CD4-positive, alpha-beta T cell treated with Interleukin-2 at 100 ng/mL for 4 hours (primary cell): ENCODE measurements around the gene MOSPD3.
"Not testable (repeated sequence)": the region's sequence is repeated elsewhere in the genome, so short reads cannot be mapped to it uniquely, and the experiment has no call there.

ENCODE experiments used
- DNase-seq: peaks from one replicate; pipeline ENCODE4 v3.0.0-alpha.2; 2020; ENCODE audit warnings: low spot score

MOSPD3 gene

GRCh38 chr7:100626530-100627237, 14.3 kb downstream of the MOSPD3 start:
- DNase-seq = peak; percentile 91

- no peak for DNase-seq
These were observed 14.9 kb downstream of the MOSPD3 start for GRCh38 chr7:100627238-100627549.

- DNase-seq = peak; percentile 15
These were observed 16.9 kb downstream of the MOSPD3 start for GRCh38 chr7:100629117-100629716.

DNA sequence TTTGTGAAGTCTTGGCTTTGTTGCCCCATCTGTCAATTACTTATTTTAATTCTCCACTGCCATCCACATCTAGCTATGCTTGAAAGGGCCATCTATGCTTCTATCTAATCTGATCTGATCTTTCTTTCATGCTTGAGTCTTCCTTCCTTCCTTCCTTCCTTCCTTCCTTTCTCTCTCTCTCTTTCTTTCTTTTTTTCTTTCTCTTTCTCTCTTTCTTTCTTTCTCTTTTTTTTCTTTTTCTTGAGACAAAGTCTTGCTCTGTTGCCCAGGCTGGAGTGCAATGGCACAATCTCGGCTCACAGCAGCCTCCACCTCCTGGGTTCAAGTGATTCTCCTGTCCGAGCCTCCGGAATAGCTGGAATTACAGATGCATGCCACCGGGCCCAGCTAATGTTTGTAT, 17.7 kb downstream of the MOSPD3 start:
- DNase-seq = no peak

GRCh38 chr7:100632951-100633717, 20.8 kb downstream of the MOSPD3 start:
- peak; percentile 56 for DNase-seq

DNA sequence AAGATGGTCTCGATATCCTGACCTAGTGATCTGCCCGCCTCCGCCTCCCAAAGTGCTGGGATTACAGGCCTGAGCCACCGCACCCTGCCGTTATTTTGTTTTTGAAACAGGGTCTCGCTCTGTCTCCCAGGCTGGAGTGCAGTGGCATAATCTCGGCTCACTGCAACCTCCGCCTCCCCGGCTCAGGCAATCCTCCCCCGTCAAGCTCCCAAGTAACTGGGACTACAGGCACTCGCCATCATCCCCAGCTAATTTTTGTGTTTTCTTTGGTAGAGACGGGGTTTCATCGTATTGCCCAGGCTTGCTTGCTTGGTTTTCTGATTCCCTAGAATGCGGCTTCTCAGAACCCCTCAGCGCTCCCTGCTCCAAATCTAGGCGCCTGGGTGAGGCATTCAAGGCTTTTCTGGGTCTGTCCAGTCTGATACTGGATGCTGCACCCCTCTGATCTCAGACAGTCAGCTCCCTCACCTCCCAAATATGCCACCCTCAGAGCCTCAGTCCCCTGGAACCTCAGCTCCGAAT, 27.7 kb downstream of the MOSPD3 start:
- no peak for DNase-seq

GRCh38 chr7:100640517-100641440, 28.4 kb downstream of the MOSPD3 start:
- DNase-seq = no peak

- no peak for DNase-seq
These were observed 29.1 kb downstream of the MOSPD3 start, which contains the start of gene TFR2 for GRCh38 chr7:100641463-100641859. TSS of gene TFR2 (minus strand) at chr7:100641552. CDS start at chr7:100641509, 43 bp downstream.

DNA sequence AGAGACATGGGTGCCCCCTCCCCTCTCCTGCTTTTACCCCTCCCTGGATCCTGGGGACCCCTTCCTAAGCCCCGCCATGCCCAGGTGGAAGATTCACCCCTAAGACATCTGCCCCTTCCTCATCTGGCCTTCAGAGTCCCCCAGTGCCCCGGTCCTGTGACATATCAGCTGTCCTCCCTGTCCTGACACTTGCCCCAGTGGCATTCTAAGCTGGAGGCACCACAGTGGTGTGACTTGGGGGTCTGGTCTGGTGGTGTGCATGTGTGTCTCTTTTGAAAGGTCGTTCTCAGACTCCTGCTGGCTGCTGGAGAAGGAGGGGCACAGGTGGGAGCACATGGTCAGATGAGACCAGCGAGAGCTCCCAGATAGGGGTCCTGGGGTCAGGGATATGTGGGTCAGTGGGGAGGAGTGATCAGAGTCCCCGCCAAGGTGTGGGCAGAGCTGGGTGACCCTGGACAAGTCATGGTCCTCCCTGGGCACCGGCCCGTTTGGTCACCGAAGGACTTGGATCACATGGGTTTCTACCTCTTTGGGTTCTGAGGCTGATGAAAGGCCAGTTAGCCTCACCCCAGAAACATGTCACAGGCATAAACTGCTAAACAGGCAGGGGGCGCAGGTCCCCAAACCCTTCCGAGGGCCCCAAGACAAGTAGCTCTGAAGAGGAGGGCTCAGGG, 29.7 kb downstream of the MOSPD3 start:
- DNase-seq = no peak

DNA sequence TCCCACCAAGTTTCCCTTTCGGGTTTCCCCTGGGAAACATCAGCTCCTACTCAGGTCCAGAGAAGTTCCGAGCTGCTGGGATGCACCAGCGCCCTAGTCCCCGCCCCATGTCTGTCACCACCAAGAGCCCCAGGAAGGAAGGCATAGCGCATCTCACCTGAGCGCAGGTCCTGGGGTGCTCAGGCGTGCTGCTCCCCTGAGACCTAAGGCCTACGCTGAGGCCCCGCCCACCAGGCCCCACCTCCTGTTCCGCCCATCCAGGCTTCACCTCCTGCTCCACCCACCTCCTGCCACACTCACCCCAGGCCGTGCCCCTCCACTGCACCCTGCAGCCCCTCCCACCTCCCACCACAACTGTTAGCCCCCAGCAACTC, 30.2 kb downstream of the MOSPD3 start:
- peak; percentile 4 for DNase-seq

DNA sequence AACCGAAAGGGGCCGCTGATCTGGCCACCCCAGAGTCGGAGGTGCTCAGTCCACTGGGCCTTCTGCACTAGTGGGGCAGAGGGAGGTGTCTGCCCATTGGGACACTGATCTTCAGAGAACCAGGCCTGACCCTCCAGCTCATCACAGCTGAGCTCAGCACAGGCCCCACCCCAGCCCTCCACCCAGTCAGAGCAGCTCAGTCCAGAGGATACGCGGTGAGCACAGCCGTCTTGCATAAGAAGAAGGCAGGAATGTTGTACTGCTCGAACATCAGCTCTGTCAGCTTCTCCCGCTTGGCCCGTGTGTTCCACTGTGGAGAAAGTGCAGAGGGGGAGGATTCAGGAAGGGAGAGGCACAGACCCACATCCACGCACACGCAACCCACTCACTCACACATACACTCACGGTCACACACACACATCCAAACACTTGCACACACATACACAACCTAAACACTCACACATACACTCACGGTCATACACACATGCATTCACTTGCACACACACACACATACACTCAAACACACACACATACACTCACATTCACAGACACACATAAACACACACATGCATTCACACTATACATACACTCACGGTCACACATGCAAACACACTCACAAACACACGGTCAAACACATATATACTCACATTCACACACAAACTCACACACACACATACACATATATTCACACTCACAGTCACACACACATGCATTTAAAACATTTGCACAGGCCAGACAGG, 37.7 kb downstream of the MOSPD3 start:
- no peak for DNase-seq

GRCh38 chr7:100654908-100655831, 42.8 kb downstream of the MOSPD3 start:
- no peak for DNase-seq

- peak; percentile 45 for DNase-seq
These were observed 43.8 kb downstream of the MOSPD3 start, which contains the start of gene ACTL6B for GRCh38 chr7:100655908-100656674. TSS of gene ACTL6B (minus strand) at chr7:100656448. CDS start at chr7:100656354, 94 bp downstream.

DNA sequence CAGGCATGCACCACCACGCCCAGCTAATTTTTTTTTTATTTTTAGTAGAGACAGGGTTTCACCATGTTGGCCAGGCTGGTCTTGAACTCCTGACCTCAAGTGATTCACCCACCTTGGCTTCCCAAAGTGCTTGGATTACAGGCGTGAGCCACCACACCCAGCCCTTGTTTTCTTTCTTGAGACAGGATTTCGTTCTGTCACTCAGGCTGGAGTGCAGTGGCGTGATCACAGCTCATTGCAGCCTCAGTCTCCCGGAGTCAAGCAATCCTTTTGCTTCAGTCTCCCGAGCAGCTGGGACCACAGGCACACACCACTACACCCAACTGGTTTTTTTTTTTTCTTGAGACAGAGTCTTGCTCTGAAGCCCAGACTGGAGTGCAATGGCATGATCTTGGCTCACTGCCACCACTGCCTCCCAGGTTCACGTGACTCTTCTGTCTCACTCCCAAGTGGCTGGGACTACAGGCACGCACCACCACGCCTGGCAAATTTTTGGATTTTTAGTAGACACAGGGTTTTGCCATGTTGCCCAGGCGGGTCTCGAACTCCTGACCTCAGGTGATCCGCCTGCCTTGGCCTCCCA, 49.9 kb downstream of the MOSPD3 start:
- DNase-seq = not testable (repeated sequence)
